Activated CD4-positive, alpha-beta T cell treated with anti-CD3 and anti-CD28 coated beads for 1 hour (primary cell): Measurements from ENCODE around the gene PNMA6E.

Experiments
- DNase-seq: peaks from one replicate; pipeline ENCODE4 v3.0.0-alpha.2; 2020

Gene PNMA6E

GRCh38 chrX:153347530-153347929, 53.6 kb downstream of the PNMA6E start:
- no peak for DNase-seq
